Testis (tissue), 3 donors: ENCODE measurements around the gene LRMDA. TPM values are rescaled to one million over a fixed set of nuclear protein-coding genes. Genes with fewer than 3 reads are reported as not detected.

ENCODE experiments used
- DNase-seq: peaks from one replicate; pipeline ENCODE4 v3.0.0-alpha.2; 2019
- H3K27ac ChIP-seq, 2 donors: fragments of 200-600 bp; sonication (generic); one replicate each; pipeline ENCODE4 v1.5.1; 2019
- H3K27me3 ChIP-seq: fragments of 200-600 bp; sonication (generic); one replicate; pipeline ENCODE4 v1.5.1; 2019
- H3K36me3 ChIP-seq: fragments of 200-600 bp; sonication (generic); one replicate; pipeline ENCODE4 v1.5.1; 2017; ENCODE audit warnings: low read depth; ENCODE audit errors: missing control alignments
- H3K4me1 ChIP-seq: fragments of 200-600 bp; sonication (generic); one replicate; pipeline ENCODE4 v1.5.1; 2019
- H3K4me3 ChIP-seq, 2 donors: fragments of 200-600 bp; sonication (generic); one replicate each; pipeline ENCODE4 v1.5.1; 2017 to 2019
- H3K9me3 ChIP-seq: fragments of 200-600 bp; sonication (generic); one replicate; pipeline ENCODE4 v1.5.1; 2017
- CTCF ChIP-seq, 3 experiments: fragments of 450-650 bp in 2 of 3; fragments of 200-600 bp in 1 of 3; sonication (generic) in 1 of 3; IDR thresholded peaks; one replicate each; pipeline ENCODE4 v1.5.1; 2016 to 2019; ENCODE audit warnings: antibody characterized with exemption in 3 of 3, mild to moderate bottlenecking in 2 of 3, moderate library complexity in 1 of 3
- POLR2A ChIP-seq: fragments of 450-650 bp; IDR thresholded peaks from one replicate; pipeline ENCODE4 v1.6.1; 2017; ENCODE audit warnings: antibody characterized with exemption, mild to moderate bottlenecking, moderate library complexity
- WGBS, 2 donors: methylation state at CpG; one replicate each; pipeline ENCODE4 v1.1.5; 2018; 5-methylcytosine and 5-hydroxymethylcytosine counted together
- intact Hi-C: fragments of 100-400 bp; cut with DNase I; formaldehyde crosslinking; loops from one replicate; pipeline ENCODE4 v1.15.1; 2023; ENCODE audit warnings: low total_unique reads
- polyA plus RNA-seq: library from polyadenylated mRNA; stranded (reverse); fragments of 350-450 nt; fragmentation: Illumina TruSeq; extraction: RNeasy Lipid Tissue Mini Kit (QIAGEN cat#74804); gene quantifications from one replicate; pipeline ENCODE4 v1.2.3, GENCODE V29; 2014; ENCODE audit warnings: low read depth, low replicate concordance; ENCODE audit not compliant: insufficient read depth
- total RNA-seq, 2 donors: library from RNA; depleted of rRNA; stranded (reverse); fragments of >200 nt; gene quantifications; one replicate each; pipeline ENCODE4 v1.2.3, GENCODE V29; 2016

The LRMDA gene
- total and polyA plus RNA-seq, 3 donors from 2014 or later: 7.6 to 13.8 (median 10.6) TPM

GRCh38 chr10:75847477-75847876 lies 416.1 kb downstream of the LRMDA start:
- H3K4me1 ChIP-seq: no peaks in the 10 kb centered on the region
- no peak overlapping the region for H3K4me3 ChIP-seq
- no peaks in the 10 kb centered on the region for H3K36me3 ChIP-seq
- intact Hi-C loops: no loop called here
- DNase-seq: no peak
- H3K27me3 ChIP-seq: no peaks in the 10 kb centered on the region
- no peaks in the 10 kb centered on the region for H3K9me3 ChIP-seq
- H3K27ac ChIP-seq: no peak overlapping the region
- TF ChIP-seq CTCF (IDR thresholded peaks at IDR 0.05) (no peak), POLR2A (no peak)

GRCh38 chr10:75851580-75852345 lies 420.3 kb downstream of the LRMDA start:
- no peaks in the 10 kb centered on the region for H3K27me3 ChIP-seq
- H3K9me3 ChIP-seq: no peaks in the 10 kb centered on the region
- H3K4me3 ChIP-seq: no peak overlapping the region
- intact Hi-C loops: no loop called here
- no peaks in the 10 kb centered on the region for H3K4me1 ChIP-seq
- 77 to 79% methylated on average over 5 of the region's 5 CpGs for WGBS, 2 donors
- TF ChIP-seq CTCF (IDR thresholded peaks at IDR 0.05): no peak
- TF ChIP-seq POLR2A: no peak
- H3K36me3 ChIP-seq: no peaks in the 10 kb centered on the region
- no peak overlapping the region for H3K27ac ChIP-seq
- DNase-seq: no peak

GRCh38 chr10:75852851-75853484 lies 421.5 kb downstream of the LRMDA start:
- H3K4me3 ChIP-seq: no peak overlapping the region

GRCh38 chr10:75857269-75857846 lies 425.9 kb downstream of the LRMDA start:
- no peaks in the 10 kb centered on the region for H3K4me1 ChIP-seq
- H3K9me3 ChIP-seq: no peaks in the 10 kb centered on the region
- WGBS, 2 donors: 67 to 81% methylated on average over 5 of the region's 5 CpGs
- H3K27ac ChIP-seq: no peak overlapping the region
- TF ChIP-seq POLR2A (no peak), CTCF (IDR thresholded peaks at IDR 0.05) (no peak)
- no peak overlapping the region for H3K4me3 ChIP-seq
- intact Hi-C loops: no loop called here
- no peak for DNase-seq
- no peaks in the 10 kb centered on the region for H3K36me3 ChIP-seq
- no peaks in the 10 kb centered on the region for H3K27me3 ChIP-seq

More at GRCh38 chr10:75852851-75853484, 421.5 kb downstream of the LRMDA start:
- DNase-seq: no peak
- WGBS, 2 donors: 53 to 80% methylated on average over 3 of the region's 3 CpGs
- intact Hi-C loops: no loop called here
- Histone ChIP-seq H3K27me3 (no peaks in the 10 kb centered on the region), H3K4me1 (no peaks in the 10 kb centered on the region), H3K36me3 (no peaks in the 10 kb centered on the region), H3K27ac (no peak overlapping the region), H3K9me3 (no peaks in the 10 kb centered on the region)
- peak; percentile 15 to 48 (median 38) for TF ChIP-seq CTCF (IDR thresholded peaks at IDR 0.05)
- TF ChIP-seq POLR2A: no peak
